ENCODE data around the gene NOXA1. TPM values are rescaled to one million over a fixed set of nuclear protein-coding genes. Genes with fewer than 3 reads are reported as not detected.
"Not testable (repeated sequence)": the region's sequence is repeated elsewhere in the genome, so short reads cannot be mapped to it uniquely, and the experiment has no call there.

Gene NOXA1
- polyA plus RNA-seq, 3 donors, result 4.8 to 15.9 (median 6.0) TPM

GRCh38 chr9:137397675-137398423, 25.3 kb upstream of the NOXA1 start:
- DNase-seq (ENCODE audit: extremely low read depth in 1 of 11, low read depth in 9 of 11, low spot score in 4 of 11), result no peak

- DNase-seq (ENCODE audit: extremely low read depth in 1 of 11, low read depth in 9 of 11, low spot score in 4 of 11), result no peak
Observed at GRCh38 chr9:137398561-137399468, 24.4 kb upstream of the NOXA1 start.

GRCh38 chr9:137402746-137403145, 20.4 kb upstream of the NOXA1 start:
- DNase-seq (ENCODE audit: extremely low read depth in 1 of 11, low read depth in 9 of 11, low spot score in 4 of 11), result no peak

GRCh38 chr9:137403269-137403668, 19.9 kb upstream of the NOXA1 start:
- DNase-seq (ENCODE audit: extremely low read depth in 1 of 11, low read depth in 9 of 11, low spot score in 4 of 11), result no peak

GRCh38 chr9:137404961-137405567, 18.1 kb upstream of the NOXA1 start:
- no peak for DNase-seq (ENCODE audit: extremely low read depth in 1 of 11, low read depth in 9 of 11, low spot score in 4 of 11)

- no peak for DNase-seq (ENCODE audit: extremely low read depth in 1 of 11, low read depth in 9 of 11, low spot score in 4 of 11)
Observed at GRCh38 chr9:137405677-137406081, 17.5 kb upstream of the NOXA1 start.

GRCh38 chr9:137406085-137406760, 17.0 kb upstream of the NOXA1 start:
- no peak for DNase-seq (ENCODE audit: extremely low read depth in 1 of 11, low read depth in 9 of 11, low spot score in 4 of 11)

- DNase-seq (ENCODE audit: extremely low read depth in 1 of 11, low read depth in 9 of 11, low spot score in 4 of 11), result peak in 9 of 11 donors; percentile 20 to 72 (median 69)
Observed at GRCh38 chr9:137406876-137407589, 16.2 kb upstream of the NOXA1 start.

- no peak for DNase-seq (ENCODE audit: extremely low read depth in 1 of 11, low read depth in 9 of 11, low spot score in 4 of 11)
Observed at GRCh38 chr9:137407590-137408300, 15.4 kb upstream of the NOXA1 start.

GRCh38 chr9:137408651-137409405, 14.4 kb upstream of the NOXA1 start:
- no peak for DNase-seq (ENCODE audit: extremely low read depth in 1 of 11, low read depth in 9 of 11, low spot score in 4 of 11)

GRCh38 chr9:137409515-137409914, 13.7 kb upstream of the NOXA1 start:
- no peak for DNase-seq (ENCODE audit: extremely low read depth in 1 of 11, low read depth in 9 of 11, low spot score in 4 of 11)

- DNase-seq (ENCODE audit: extremely low read depth in 1 of 11, low read depth in 9 of 11, low spot score in 4 of 11), result not testable (repeated sequence)
Observed at GRCh38 chr9:137410236-137410890, 12.8 kb upstream of the NOXA1 start.

GRCh38 chr9:137410891-137411249, 12.3 kb upstream of the NOXA1 start:
- DNase-seq (ENCODE audit: extremely low read depth in 1 of 11, low read depth in 9 of 11, low spot score in 4 of 11), result no peak

GRCh38 chr9:137411260-137411644, 11.9 kb upstream of the NOXA1 start:
- no peak for DNase-seq (ENCODE audit: extremely low read depth in 1 of 11, low read depth in 9 of 11, low spot score in 4 of 11)

GRCh38 chr9:137411645-137412380, 11.4 kb upstream of the NOXA1 start:
- DNase-seq (ENCODE audit: extremely low read depth in 1 of 11, low read depth in 9 of 11, low spot score in 4 of 11), result no peak

GRCh38 chr9:137412431-137412830, 10.8 kb upstream of the NOXA1 start:
- DNase-seq (ENCODE audit: extremely low read depth in 1 of 11, low read depth in 9 of 11, low spot score in 4 of 11), result no peak
